ENCODE measurements around the gene C2orf80.

GRCh38 chr2:208118918-208119317, 70.9 kb downstream of the C2orf80 start:
- TF ChIP-seq EGR1 (IDR thresholded peaks at IDR 0.05): no peak
- TF ChIP-seq USF1 (IDR thresholded peaks at IDR 0.05): no peak
- no peak for TF ChIP-seq CEBPB (IDR thresholded peaks at IDR 0.05)
- TF ChIP-seq FOXM1 (IDR thresholded peaks at IDR 0.05; ENCODE audit: borderline replicate concordance, low read depth): no peak
- no peak for TF ChIP-seq YY1 (IDR thresholded peaks at IDR 0.05; ENCODE audit: low read depth)
- TF ChIP-seq RAD21 (IDR thresholded peaks at IDR 0.05; ENCODE audit: low read depth): no peak
- no peak for TF ChIP-seq REST (IDR thresholded peaks at IDR 0.05; ENCODE audit: low read depth)
- no peak for TF ChIP-seq TEAD4 (IDR thresholded peaks at IDR 0.05)
- no peak for TF ChIP-seq TAF1 (IDR thresholded peaks at IDR 0.05; ENCODE audit: low read depth)
- TF ChIP-seq, protein P1, sequence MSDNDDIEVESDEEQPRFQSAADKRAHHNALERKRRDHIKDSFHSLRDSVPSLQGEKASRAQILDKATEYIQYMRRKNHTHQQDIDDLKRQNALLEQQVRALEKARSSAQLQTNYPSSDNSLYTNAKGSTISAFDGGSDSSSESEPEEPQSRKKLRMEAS (IDR thresholded peaks at IDR 0.05): no peak
